Endothelial cell of hepatic sinusoid (primary cell): ENCODE measurements around the gene AKAP13.

Experiments
- in situ Hi-C: cut with HindIII; loops from 2 replicates; pipeline ENCODE4 v1.10.0; 2017; ENCODE audit warnings: low sequenced_read_pairs

Gene AKAP13

DNA sequence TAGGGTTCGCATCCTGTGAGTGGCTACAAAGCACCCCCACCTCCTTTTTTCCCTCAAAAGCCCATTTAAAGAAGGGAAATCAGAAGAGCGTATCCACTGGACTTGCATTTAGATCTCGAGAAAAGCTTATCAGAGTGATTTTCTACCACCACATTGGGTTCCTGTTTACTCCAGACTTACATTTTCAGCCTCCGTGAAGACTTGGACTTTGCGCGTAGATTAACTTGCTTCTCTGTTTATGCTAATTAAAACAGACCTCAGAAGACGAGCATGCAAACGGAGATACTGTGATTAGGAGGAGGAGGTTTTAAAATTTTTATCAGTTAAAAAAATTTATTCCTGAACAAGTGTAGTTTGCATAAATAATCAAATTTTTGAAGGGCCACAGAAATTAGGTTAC is 115.7 kb downstream of the AKAP13 start:
- in situ Hi-C loops = loop anchor here (5.0 kb wide), 1 partner anchor 91 kb away; no protein-coding TSS in a partner anchor

DNA sequence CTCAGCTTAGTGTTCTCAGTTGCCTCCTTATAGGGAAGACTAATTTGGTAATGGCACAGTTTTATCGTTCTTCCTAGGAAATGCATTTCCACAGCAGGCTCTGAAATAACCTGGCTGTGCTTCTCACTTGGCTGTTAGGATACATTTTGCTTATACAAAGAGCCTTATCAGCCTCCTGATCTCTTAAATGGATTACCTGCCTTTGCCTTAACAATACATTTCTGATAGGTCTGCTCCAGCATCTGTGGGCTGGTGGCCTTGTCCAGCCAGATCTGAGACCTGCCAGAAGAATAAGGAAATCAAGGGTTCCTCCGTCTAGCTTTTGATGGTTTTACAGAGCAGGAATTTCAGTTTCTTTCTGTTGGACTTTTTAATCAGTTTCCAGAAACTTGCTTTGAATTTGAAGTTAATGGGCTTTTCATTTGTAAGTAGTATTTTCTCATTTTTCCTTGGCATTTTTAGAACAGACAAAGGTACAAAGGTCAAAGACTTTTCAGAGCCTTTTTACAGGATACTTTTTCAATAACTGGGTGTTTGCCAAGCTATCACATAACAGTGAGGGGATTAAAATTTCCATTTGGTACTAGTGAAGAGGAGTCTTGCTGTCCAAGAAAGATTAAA is 116.3 kb downstream of the AKAP13 start:
- in situ Hi-C loops = loop anchor here (5.0 kb wide), 1 partner anchor 91 kb away; no protein-coding TSS in a partner anchor

DNA sequence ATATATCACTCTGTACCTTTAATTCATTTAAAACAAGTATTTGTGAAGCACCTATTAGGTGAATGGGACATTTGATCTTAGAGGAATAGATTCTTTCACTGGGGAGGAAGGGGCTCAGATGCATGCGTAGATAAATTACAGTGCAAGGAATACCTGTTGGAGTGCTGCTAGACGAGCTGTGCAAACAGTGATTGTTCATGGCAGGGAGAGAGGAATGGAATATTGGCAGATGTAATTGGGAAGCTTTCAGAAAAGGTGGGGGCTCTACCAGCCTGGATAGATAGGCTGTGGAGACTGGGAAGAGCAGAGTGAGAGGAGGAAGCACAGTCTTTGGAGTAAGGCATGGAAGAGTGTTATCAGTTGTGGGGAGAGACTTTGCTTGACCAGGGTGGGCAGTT is 116.8 kb downstream of the AKAP13 start:
- in situ Hi-C loops = loop anchor here (5.0 kb wide), 1 partner anchor 90 kb away; no protein-coding TSS in a partner anchor

DNA sequence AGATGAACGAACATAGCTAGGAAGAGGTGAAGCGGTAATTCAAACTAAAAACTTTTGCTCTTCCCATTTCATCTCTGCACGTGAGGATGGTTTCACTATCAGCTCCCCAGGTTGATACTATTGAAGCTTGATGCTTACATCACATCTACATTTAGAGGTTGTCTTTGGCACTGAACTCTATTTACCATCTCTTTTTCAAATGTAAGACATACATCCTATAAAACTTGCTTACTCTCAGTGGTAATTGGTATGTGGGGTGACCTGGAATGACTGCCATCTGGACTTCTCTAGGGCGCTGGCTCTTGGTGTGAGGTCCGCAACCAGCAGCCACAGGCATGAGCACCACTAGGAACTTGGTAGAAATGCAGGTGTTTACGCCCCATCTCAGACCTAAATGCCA is 118.1 kb downstream of the AKAP13 start:
- in situ Hi-C loops = loop anchor here (5.0 kb wide), 1 partner anchor 89 kb away; no protein-coding TSS in a partner anchor

DNA sequence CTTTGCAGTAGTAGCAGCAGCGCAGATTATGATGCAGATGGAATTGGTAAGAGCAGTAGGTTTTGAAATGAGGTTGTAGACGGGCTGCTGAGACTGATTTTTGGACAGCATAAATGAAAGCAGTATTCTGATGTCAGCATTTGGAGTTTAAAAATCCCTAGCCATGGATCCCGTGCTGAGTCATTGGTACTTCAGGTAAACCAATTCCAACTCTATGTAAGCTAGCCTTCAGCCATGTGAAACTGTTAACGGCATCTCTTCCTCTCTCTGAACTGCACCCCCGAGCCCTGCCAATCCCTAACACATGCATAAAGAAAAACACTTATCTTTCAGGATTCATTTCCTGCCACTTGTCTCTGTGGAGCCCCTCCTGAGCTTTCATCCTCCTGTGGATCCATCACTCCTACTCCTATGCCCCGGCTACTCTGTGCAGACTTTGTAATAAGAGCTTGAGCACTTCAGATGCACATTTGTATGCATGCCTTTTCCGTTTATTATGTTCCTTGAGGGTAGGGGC is 119.0 kb downstream of the AKAP13 start:
- in situ Hi-C loops = loop anchor here (5.0 kb wide), 1 partner anchor 88 kb away; no protein-coding TSS in a partner anchor

DNA sequence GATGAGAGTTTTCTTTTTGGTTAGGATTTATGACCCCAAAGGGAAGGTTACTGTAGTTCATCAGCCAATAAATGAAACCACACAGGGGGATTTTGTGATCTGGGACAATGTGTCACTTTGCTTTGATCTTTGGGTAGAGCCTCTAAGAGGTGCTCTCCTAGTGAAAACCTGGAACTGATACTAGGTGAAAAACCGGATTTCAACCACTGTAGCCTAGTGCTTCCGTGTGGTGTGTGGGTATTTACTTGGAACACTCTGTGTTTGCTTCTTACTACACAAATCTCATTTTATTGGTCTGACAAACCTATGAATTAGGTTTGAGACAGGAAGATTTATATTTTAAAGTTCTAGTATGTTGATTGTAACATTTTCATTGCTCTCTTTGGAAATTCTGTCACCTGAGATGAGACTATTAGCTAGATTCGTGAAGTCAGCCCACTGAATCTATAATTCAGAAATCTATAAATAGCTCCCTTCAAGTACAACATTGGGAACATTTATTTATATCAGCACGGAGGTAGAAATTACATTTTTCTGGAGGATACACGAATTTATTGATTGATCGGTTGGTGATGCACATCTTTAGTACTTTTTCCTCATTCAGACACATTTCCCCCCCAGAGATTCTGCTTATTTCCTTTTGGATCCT is 119.8 kb downstream of the AKAP13 start:
- in situ Hi-C loops = no loop called here

DNA sequence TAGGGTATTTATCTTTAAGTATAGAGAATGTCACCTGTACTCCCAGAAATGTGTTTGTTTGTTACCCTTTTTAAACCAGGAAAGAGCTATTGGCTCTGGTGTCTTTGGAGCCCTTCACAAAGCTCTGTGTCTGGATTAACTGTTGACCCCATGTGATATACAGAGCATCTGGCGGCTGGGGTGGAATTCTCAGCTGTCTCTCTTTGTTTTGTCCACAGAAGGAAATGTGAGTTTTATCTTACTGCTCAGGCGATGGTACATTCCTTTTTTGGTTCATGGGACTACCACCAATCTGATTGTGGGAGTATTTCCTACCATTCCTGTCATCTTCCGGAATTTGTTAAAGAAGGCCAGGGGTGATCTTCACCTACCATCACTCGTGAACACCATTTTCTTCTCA is 120.3 kb downstream of the AKAP13 start:
- in situ Hi-C loops = no loop called here

DNA sequence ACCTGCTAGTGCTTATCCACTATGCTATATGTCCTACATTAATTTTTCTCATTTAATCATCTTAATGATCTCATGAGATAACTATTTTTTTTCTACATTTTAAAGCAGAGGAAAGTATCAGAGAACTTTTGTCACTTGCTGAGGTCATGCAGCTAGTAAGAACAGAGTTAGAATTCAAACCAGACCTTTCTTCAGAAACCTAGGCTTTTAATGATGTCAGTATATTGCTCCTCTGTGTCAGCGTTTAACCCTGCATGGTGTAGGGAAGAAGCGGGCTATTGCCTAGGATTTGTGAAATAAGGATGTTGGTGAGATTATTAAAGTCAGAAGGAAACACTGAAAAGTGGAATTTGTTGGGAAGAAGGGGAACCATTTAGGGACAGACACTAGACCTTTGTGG is 121.2 kb downstream of the AKAP13 start:
- in situ Hi-C loops = no loop called here

DNA sequence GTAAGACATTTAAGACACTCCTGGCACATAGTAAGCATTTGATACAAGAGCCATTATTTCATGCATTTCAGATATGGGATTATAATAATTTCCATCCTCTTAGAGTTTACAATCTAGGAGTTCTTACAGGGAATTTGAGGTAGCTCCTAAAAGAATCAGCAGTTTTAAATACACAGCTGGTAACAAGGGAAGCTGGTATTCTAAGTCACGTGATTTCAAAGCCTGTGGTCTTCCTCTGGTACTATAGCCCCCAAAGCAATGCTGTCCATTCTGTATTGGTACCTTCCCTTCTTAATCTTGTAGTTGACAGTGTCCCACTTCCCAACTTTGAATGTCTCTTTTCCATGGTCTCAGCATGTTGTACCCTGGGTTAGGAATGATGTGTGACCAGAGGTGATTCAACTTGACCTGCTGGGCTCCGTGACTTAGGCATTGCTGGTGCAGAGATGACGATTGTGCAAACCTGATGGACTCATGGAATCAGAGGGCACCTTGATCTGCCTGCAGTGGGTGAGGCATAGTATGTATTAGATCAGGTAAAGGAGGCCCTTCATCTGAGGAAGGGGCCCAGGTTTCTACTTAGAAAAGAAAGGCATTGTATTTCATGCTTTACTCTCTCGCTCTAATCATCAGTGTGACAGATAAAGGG is 122.9 kb downstream of the AKAP13 start:
- in situ Hi-C loops = no loop called here

DNA sequence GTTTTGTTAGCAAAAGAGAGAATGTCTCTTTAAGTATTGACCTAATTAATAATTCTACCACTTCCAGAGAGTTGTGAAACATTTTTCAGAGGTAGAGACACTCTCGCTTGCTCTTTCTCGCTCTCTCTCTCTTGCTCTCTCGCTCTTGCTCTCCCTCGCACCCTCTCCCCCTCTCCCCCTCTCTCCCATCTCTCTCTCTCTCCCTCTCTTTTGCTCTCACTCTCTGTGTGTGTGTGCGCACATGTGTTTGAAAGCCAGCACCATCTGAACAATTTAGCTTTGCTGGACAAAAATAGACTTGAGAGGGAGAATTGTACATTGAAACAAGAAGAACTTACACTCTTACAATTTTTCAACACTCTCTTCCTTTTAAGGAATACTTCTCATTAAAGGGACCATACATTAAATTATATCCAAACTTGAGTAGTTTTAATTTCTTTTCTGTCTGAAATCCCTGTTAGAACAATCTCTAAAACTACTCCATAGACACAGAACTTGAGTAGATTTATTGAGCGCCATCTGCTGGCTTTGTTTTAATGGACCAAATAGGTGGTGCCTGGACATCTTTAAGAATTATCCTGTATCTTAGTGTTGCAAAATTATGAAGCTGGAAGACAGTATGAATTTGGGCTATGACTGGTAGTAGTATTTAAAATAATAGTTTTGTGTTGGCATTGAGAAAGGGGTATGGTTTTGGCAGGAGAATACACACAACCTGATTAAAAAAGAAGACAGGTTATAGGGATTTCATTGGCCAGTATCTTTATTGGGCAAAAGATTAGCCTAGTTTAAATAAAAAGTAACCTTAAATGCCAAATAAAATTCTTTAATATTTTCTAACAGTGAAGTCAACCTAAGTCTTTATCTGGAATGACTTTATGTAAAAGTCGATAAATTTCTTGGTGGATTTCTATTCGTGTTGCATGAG is 124.6 kb downstream of the AKAP13 start:
- in situ Hi-C loops = no loop called here

DNA sequence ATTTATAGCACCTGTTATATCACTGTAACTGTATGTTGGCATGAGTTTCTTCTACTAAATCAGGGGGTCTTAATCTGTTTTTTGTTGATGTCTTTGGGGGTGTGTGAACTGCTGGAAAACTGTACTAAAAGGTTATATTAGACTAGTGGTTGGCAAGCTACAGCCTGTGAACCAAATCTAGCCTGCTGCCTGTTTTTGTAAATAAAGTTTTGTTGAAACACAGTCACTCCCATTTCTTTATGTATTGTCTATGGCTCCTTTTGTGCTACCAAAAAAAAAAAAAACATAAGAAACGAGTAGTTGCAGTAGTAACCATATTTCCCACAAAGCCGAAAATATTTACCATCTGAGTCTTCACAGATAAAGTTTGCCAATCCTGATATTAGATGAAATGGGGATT is 126.7 kb downstream of the AKAP13 start:
- in situ Hi-C loops = no loop called here

DNA sequence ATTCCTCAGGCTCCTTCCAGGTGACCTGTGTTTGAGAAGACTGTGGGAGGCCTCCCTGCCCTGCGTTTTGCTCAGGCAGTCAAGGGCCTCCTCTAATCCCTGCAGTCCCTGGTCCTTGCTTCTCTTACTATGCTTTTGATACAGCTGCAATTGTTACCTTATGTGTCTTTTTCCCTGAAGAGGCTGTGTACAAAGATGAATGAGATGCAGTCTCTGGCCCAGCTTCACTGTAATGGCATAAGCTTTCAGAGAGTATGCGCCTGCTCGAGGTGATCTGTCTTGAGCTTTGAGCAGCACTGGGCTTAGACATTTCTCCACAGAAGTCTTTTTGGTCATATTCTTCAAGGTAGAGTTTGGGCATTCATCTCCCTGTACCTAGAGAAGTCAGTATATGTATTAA is 129.6 kb downstream of the AKAP13 start:
- in situ Hi-C loops = no loop called here

DNA sequence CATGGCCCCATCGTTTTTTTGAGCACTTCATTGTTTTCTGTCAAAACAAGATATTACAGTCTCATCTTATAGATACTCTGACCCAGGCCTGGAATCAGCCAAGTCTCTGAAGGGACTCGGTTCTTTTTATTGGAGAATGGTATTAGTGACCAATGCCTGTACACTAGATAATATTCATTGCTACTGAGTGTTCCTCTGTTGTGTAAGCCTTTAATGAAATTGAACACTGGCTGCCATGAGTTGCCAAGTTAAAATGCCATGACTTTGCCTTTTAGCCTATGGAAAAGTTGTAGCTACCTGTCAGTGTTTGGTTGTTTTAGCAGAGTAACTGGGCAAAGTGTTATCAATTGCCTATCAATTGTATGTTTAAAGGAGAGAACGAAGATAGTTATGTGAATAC is 134.0 kb downstream of the AKAP13 start:
- in situ Hi-C loops = no loop called here

DNA sequence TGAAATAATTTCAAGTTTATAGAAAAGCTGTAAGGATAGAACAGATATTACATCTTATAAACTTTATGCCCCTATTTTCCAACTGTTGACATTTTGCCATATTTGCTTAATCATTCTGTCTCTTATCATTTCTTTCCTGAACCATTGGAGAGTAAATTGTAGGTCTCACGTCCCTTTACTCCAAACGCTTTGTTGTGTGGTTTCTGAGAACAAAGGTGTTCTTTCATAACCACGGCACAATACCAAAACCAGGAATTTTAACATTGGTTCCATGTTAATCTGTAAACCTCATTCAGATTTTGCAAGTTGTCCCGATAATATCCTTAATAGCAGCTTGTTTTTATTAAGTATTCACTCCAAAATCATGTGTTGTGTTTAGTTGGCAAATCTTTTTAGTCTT is 134.8 kb downstream of the AKAP13 start:
- in situ Hi-C loops = loop anchor here (5.0 kb wide), 1 partner anchor 102 kb away; no protein-coding TSS in a partner anchor

DNA sequence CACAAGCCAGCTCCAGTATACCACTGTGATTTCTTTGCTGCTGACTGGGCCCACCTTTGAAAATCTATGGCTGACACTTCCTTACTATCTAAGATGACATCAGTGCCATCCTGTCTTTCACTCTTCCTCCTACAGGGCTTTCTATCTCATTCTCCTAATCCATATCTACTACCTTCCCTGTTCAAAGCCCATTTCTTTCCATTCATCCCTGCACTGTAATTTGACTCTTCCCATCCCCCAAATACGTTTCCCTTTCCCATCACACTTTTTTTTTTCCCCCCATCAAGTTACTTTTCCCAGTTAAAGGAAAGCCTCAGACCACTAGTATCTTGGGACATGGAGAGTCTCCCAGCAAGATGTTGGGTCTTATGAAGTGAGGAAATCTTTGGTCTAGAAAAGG is 136.7 kb downstream of the AKAP13 start:
- in situ Hi-C loops = loop anchor here (5.0 kb wide), 1 partner anchor 100 kb away; no protein-coding TSS in a partner anchor

DNA sequence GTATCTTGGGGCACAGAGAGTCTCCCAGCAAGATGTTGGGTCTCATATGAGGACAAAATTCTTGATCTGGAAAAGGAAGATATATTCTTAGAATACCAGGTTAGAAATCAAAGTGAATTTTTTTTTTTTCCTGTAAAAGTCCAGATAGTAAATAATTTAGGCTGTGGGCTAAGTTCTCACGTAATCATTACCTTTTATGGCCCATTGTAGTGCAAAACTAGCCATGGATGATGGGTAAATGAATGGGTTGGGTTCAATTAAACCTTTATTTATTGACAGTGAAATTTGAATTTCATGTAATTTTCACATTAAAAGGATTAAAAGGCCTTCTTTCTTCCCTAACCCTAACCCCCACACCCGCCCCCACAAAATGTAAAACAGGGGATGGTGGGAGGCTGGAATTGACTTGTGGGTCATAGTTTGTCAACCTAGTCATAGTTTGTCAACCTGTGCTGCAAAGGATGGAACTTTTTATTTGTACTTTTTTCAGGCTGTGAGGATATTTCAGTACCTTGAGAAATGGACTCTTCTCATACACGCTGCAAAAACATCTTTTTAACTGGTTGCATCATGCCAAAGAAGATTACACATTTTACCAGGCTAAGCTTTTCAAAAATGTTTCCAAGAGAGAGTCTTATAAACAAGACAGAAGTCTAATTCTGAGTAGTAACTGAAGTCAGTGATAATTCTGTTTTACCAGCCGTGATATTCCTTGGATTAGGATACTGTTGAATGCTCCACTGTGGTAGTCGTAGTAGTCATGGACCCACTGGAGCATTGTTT is 138.8 kb downstream of the AKAP13 start:
- in situ Hi-C loops = loop anchor here (5.0 kb wide), 1 partner anchor 98 kb away; no protein-coding TSS in a partner anchor

DNA sequence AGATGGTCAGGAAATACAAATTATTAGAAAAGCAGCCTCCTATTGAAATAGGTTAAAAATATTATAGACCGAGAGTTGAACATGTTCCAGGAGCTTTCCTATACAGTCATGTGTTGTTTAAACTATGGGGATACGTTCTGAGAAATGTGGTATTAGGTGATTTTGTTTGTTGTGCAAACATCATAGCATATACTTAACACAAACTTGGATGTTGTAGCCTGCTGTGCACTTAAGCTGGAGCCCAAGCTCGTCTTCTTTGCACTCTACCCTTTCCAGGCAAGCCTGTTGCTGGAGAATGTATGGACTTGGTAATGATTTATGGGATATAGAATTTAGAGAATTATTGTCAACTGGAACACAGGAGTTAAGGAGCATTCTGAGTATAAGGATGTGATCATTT is 140.2 kb downstream of the AKAP13 start:
- in situ Hi-C loops = no loop called here

DNA sequence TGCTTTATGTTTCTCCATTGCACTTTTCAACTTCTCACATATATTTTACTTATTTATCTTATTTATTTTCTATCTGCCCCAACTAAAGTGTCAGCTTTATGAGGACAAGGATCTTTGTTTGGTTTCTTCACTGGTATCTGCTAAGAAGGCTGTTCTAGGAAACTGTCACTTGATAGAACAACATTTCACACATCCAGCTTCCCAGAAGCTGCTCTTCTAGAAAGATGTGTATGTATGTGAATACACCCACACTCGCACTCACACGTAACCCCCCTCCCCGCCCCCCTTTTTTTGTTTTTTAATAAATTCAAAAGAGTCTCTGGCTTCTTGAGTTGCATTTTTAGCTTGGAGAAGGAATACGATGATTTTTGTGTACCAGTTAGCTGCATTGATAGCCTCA is 143.1 kb downstream of the AKAP13 start:
- in situ Hi-C loops = no loop called here

DNA sequence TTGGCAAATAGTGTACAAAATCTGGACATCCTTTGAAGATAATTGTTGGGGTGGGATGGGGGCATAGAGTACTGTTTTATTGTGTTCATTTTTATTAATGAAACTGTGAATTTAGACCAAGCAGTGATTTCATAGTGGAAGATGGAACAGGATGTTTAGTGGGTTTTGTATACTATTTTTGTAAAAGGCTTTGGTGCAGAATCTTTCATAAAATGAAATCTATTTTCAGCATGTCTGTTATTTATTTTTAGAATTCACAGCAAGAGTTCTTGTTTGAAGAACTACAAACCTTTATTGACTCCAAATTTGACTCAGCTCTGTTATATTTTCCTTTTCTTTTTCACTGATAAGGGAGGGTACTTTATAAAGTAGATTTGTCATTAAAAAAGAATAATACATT is 145.4 kb downstream of the AKAP13 start:
- in situ Hi-C loops = no loop called here

DNA sequence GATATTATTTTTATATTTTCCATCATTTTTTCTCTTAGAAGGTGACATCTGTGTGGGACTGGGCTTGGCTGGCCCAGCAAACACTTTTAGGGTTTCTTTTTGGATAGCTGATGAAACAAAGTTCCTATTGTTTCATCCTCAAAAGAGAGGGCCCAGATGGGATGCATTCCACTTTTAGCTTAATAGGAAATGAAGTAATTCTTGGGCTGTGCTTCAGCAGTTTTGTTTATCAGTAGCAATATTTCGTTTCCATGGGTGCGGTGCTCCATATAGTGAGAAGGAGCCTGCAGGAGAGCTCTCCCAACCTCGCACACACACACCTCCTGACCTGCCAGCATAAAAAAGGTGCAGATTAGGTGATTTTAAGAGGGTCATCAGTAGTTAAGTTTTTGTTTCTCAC is 147.5 kb downstream of the AKAP13 start:
- in situ Hi-C loops = no loop called here
